ENCODE results near the gene COMMD1.

The COMMD1 gene

DNA sequence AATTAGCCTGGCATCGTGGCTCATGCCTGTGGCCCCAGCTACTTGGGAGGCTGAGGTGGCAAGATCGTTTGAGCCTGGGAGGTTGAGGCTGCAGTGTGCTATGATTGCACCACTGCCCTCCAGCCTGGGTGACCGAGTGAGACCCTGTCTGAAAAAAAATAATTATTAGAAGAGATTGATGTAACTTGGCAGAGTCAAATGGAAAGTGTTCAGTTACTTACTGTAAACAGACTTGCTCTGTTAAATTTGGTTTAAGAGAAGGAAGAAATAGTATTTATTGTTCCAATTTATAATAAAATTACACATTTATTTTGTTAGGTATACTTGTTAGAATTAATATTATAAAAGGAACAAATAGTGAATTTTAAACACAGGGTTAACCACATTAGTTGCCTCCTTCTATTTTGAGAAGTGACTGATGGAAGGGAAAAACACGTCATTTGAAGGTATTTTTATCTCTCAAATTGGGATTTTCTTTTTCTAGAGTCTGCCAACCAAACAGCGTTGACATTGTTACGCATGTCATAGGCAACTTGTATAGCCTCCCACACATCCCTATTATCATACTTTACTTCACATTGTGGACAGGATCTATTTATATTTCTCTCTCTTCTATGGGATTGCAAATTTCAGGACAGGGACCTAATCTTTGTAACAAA, 171.6 kb downstream of the COMMD1 start:
- DNase-seq, result no peak
- no peaks in the 10 kb centered on the region for H3K27me3 ChIP-seq
- no peaks in the 10 kb centered on the region for H3K4me1 ChIP-seq
- H3K36me3 ChIP-seq, result no peaks in the 10 kb centered on the region
- no peaks in the 10 kb centered on the region for H3K9me3 ChIP-seq
- TF ChIP-seq, protein P1, sequence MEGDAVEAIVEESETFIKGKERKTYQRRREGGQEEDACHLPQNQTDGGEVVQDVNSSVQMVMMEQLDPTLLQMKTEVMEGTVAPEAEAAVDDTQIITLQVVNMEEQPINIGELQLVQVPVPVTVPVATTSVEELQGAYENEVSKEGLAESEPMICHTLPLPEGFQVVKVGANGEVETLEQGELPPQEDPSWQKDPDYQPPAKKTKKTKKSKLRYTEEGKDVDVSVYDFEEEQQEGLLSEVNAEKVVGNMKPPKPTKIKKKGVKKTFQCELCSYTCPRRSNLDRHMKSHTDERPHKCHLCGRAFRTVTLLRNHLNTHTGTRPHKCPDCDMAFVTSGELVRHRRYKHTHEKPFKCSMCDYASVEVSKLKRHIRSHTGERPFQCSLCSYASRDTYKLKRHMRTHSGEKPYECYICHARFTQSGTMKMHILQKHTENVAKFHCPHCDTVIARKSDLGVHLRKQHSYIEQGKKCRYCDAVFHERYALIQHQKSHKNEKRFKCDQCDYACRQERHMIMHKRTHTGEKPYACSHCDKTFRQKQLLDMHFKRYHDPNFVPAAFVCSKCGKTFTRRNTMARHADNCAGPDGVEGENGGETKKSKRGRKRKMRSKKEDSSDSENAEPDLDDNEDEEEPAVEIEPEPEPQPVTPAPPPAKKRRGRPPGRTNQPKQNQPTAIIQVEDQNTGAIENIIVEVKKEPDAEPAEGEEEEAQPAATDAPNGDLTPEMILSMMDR (IDR thresholded peaks at IDR 0.05; ENCODE audit: low read depth, low read length), result no peak
- no peak overlapping the region for H3K4me3 ChIP-seq (ENCODE audit: low read depth, low read length)

DNA sequence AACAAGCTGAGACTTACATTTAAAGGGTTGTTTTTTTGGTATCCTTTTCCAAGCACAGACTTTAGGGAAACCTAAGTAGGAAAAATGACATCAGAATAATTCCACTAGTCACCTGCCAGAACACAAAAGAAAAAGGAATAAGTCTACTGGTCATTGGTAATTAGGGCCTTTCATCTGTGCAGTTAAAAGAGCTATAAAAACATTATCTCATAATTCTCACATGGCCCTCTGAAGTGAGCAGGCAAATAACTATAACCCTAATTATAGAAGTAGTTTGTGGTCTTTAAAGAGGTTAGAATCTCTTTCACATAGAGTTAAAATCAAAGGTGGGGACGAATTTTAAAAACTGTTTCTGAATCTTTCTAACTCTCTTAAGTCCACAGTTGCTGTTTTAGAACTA, 179.3 kb downstream of the COMMD1 start:
- H3K4me3 ChIP-seq (ENCODE audit: low read depth, low read length), result no peak overlapping the region
- no peaks in the 10 kb centered on the region for H3K36me3 ChIP-seq
- H3K27me3 ChIP-seq, result no peaks in the 10 kb centered on the region
- TF ChIP-seq, protein P1 (IDR thresholded peaks at IDR 0.05; ENCODE audit: low read depth, low read length), result no peak
- no peaks in the 10 kb centered on the region for H3K4me1 ChIP-seq
- DNase-seq, result no peak
- H3K9me3 ChIP-seq, result no peaks in the 10 kb centered on the region

DNA sequence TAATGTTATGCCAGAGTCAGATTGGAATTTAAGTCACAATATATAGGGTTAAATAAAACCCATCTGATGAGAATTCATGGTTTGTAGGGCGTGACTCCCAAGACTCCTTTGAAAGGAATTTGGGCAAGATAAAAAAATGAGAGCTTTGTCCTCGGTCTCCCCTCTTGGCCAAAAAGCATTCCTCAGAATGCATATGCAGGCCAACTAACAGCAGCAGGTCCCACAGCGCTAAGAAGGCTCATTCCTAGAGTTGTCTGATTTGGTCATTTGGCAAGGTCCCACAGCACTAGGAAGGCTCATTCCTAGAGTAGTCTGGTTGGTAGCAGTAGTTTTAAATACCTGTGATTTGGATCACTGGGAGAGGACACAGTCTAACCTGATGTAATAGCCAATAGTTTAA, 184.2 kb downstream of the COMMD1 start:
- H3K36me3 ChIP-seq, result no peaks in the 10 kb centered on the region
- no peak overlapping the region for H3K4me3 ChIP-seq (ENCODE audit: low read depth, low read length)
- TF ChIP-seq, protein P1 (IDR thresholded peaks at IDR 0.05; ENCODE audit: low read depth, low read length), result no peak
- H3K4me1 ChIP-seq, result no peaks in the 10 kb centered on the region
- no peaks in the 10 kb centered on the region for H3K27me3 ChIP-seq
- DNase-seq, result no peak
- H3K9me3 ChIP-seq, result no peaks in the 10 kb centered on the region

DNA sequence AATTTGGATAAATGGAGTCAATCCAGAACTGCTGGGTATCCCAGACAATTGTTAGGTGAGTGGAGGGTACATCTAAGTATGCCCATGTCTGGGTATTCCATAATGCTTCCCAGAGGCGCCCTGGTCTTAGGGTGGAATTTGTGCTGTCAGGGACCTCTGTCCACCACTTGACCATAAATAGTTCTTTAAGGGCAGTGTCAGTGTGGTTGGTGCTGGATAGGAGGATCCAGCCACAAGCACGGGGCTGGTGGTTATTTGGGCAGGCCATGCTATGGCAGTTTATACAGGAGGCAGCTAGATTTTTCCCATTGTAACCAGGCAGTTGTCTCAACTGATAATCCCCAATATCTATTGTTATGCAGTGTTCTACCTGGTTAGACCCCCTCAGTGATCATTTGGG, 186.0 kb downstream of the COMMD1 start:
- TF ChIP-seq, protein P1 (IDR thresholded peaks at IDR 0.05; ENCODE audit: low read depth, low read length), result no peak
- no peaks in the 10 kb centered on the region for H3K4me1 ChIP-seq

DNA sequence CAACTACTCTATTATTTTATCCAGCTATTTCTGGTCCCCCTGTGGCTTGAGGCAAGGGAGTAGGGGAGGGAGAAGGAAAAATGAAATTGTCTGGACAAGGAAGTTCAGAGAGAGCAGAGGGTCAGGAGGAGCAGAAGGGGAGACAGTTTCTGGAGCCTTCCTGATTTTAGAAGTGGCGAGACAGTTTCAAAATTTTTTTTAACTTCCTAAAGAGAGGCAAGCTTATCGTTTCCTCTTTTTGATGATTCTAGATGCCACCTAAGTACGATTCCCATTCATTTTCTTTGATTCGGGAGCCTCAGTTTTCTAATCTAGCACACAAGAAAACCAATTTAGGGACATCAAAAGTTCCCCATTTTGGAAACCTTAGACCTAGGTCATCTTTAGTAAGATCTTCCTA, 193.6 kb downstream of the COMMD1 start:
- DNase-seq, result no peak
- no peak overlapping the region for H3K4me3 ChIP-seq (ENCODE audit: low read depth, low read length)
- H3K9me3 ChIP-seq, result no peaks in the 10 kb centered on the region
- no peaks in the 10 kb centered on the region for H3K27me3 ChIP-seq
- TF ChIP-seq, protein P1 (IDR thresholded peaks at IDR 0.05; ENCODE audit: low read depth, low read length), result no peak
- H3K4me1 ChIP-seq, result no peaks in the 10 kb centered on the region
- H3K36me3 ChIP-seq, result no peaks in the 10 kb centered on the region

More for the DNA sequence above, 186.0 kb downstream of the COMMD1 start:
- Histone ChIP-seq H3K36me3 (no peaks in the 10 kb centered on the region), H3K4me3 (ENCODE audit: low read depth, low read length) (no peak overlapping the region), H3K27me3 (no peaks in the 10 kb centered on the region), H3K9me3 (no peaks in the 10 kb centered on the region)
- no peak for DNase-seq

DNA sequence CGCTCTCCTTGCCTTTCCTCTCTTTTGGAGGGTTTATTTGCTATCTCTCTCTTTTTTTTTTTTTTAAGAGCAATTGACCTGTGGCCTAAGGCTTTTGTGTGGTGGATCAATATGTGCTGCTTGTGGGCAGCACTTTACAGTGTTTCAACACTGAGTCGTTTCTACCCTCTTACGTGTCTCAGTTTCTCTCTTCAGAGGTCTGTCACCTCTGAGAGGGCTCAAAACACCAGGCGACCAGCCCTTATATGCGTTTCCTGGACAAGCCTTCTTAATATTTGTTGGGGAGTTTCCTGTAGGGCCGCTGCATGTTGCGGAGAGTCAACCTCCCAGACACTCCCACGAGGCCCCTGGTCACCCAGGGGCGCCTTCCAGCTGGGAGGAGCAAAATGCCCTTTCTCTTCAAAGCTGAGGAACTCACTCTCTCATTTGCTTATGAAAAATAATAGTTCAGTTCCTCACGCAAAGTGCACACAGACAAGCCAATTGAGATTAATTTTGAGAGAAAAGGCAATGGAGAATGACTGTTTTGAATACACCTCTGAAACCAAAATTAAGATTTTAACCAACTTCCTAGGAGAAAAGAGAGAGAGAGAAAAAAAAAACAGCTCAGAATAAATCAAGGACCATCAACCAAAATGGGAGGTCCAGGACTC, 194.2 kb downstream of the COMMD1 start:
- no peak for DNase-seq
- Histone ChIP-seq H3K9me3 (no peaks in the 10 kb centered on the region), H3K4me1 (no peaks in the 10 kb centered on the region), H3K27me3 (no peaks in the 10 kb centered on the region), H3K36me3 (no peaks in the 10 kb centered on the region), H3K4me3 (ENCODE audit: low read depth, low read length) (no peak overlapping the region)
- TF ChIP-seq, protein P1 (IDR thresholded peaks at IDR 0.05; ENCODE audit: low read depth, low read length), result no peak
